BJ (cell line): Measurements from ENCODE around the gene TNNC1. TPM values are rescaled to one million over a fixed set of nuclear protein-coding genes. Genes with fewer than 3 reads are reported as not detected.

Source experiments
- CTCF ChIA-PET: fragments of 350-600 bp; formaldehyde crosslinking; extraction: SDS; loops from one replicate; lab custom pipeline; 2021; ENCODE audit warnings: antibody characterized with exemption, inconsistent platforms; lab: Yijun Ruan, JAX
- POLR2A ChIA-PET: fragments of 300-600 bp; sonication (Branson Sonifier 250); formaldehyde crosslinking; extraction: SDS; loops from one replicate; lab custom pipeline; 2021; ENCODE audit warnings: antibody characterized with exemption; lab: Charles Lee
- DNase-seq: peaks from one replicate; pipeline ENCODE4 v3.0.0-alpha.2; 2011; ENCODE audit warnings: low read depth
- H3K27me3 ChIP-seq: 2 replicates; pipeline ENCODE4 v1.6.0; 2011; ENCODE audit warnings: low read length; ENCODE audit not compliant: control insufficient read depth, insufficient read depth
- H3K36me3 ChIP-seq: 2 replicates; pipeline ENCODE4 v1.5.1; 2011; ENCODE audit warnings: low read length; ENCODE audit not compliant: control insufficient read depth, insufficient read depth
- H3K4me3 ChIP-seq: 2 replicates; pipeline ENCODE4 v1.5.1; 2011; ENCODE audit warnings: low read depth, mild to moderate bottlenecking, control low read depth, low read length
- CTCF ChIP-seq: IDR thresholded peaks from 2 replicates; pipeline ENCODE4 v1.5.1; 2011; ENCODE audit warnings: low read depth, mild to moderate bottlenecking, control low read depth, inconsistent platforms, low read length, moderate library complexity; ENCODE audit not compliant: insufficient read depth
- polyA plus RNA-seq: library from polyadenylated mRNA; depleted of rRNA; stranded (reverse); fragments of >200 nt; gene quantifications from 2 replicates; pipeline ENCODE4 v1.2.3, GENCODE V29; 2011

Gene TNNC1
- polyA plus RNA-seq, 1 experiment, result 1.7 TPM

GRCh38 chr3:52479877-52480575 lies 26.2 kb upstream of the TNNC1 start:
- no peak overlapping the region for H3K4me3 ChIP-seq
- peaks cover 65% of the 10 kb centered on the region for H3K36me3 ChIP-seq
- TF ChIP-seq CTCF, result no peak
- no peaks in the 10 kb centered on the region for H3K27me3 ChIP-seq
- ChIA-PET POLR2A (no interaction called here), CTCF (interaction anchor here (0.7 to 1.0 kb wide), 2 partner anchors 8 to 57 kb away, joined by 3 to 4 read pairs; no protein-coding TSS in a partner anchor)
- DNase-seq, result no peak

GRCh38 chr3:52479037-52479876 lies 25.4 kb upstream of the TNNC1 start:
- peaks cover 65% of the 10 kb centered on the region for H3K36me3 ChIP-seq
- DNase-seq, result no peak
- CTCF ChIA-PET, result interaction anchor here (0.5 to 1.0 kb wide), 3 partner anchors 7 to 58 kb away, joined by 3 to 4 read pairs (median 3); no protein-coding TSS in a partner anchor

GRCh38 chr3:52477796-52478095 lies 23.9 kb upstream of the TNNC1 start:
- Histone ChIP-seq H3K4me3 (no peak overlapping the region), H3K27me3 (no peaks in the 10 kb centered on the region), H3K36me3 (peaks cover 73% of the 10 kb centered on the region)
- TF ChIP-seq CTCF, result no peak
- ChIA-PET CTCF (no interaction called here), POLR2A (no interaction called here)
- DNase-seq, result no peak

More at GRCh38 chr3:52479037-52479876, 25.4 kb upstream of the TNNC1 start:
- Histone ChIP-seq H3K4me3 (no peak overlapping the region), H3K27me3 (no peaks in the 10 kb centered on the region)
- POLR2A ChIA-PET, result no interaction called here
- no peak for TF ChIP-seq CTCF

GRCh38 chr3:52477076-52477795 lies 23.4 kb upstream of the TNNC1 start:
- no peak overlapping the region for H3K4me3 ChIP-seq
- H3K27me3 ChIP-seq, result no peaks in the 10 kb centered on the region
- H3K36me3 ChIP-seq, result peaks cover 72% of the 10 kb centered on the region
- CTCF ChIA-PET, result no interaction called here
- TF ChIP-seq CTCF, result no peak
- no peak for DNase-seq
- POLR2A ChIA-PET, result no interaction called here

- CTCF ChIA-PET, result interaction anchor here (0.6 to 2.2 kb wide), 3 partner anchors 10 to 150 kb away, joined by 3 to 11 read pairs (median 3); no protein-coding TSS in a partner anchor
- POLR2A ChIA-PET, result no interaction called here
- no peaks in the 10 kb centered on the region for H3K27me3 ChIP-seq
- TF ChIP-seq CTCF, result no peak
- DNase-seq, result no peak
- peaks cover 51% of the 10 kb centered on the region for H3K36me3 ChIP-seq
- H3K4me3 ChIP-seq, result no peak overlapping the region
These were observed 19.2 kb upstream of the TNNC1 start for GRCh38 chr3:52473026-52473425.
